GM18499 (cell line): ENCODE results near the gene FOXE3.

Experiments
- ATAC-seq: cut with Tn5 transposase; IDR thresholded peaks from one replicate; pipeline ENCODE4 v1.9.1; 2021; ENCODE audit warnings: moderate number of reproducible peaks; ENCODE audit not compliant: insufficient read depth, unreplicated experiment

Gene FOXE3

GRCh38 chr1:47403321-47403910, 12.7 kb upstream of the FOXE3 start:
- ATAC-seq = no peak

- no peak for ATAC-seq
Observed at GRCh38 chr1:47405697-47406096, 10.4 kb upstream of the FOXE3 start.

GRCh38 chr1:47406966-47407365, 9.1 kb upstream of the FOXE3 start:
- ATAC-seq = no peak

- no peak for ATAC-seq
Observed at GRCh38 chr1:47407481-47407880, 8.6 kb upstream of the FOXE3 start.

- ATAC-seq = no peak
Observed at GRCh38 chr1:47409311-47410067, 6.6 kb upstream of the FOXE3 start.

GRCh38 chr1:47410068-47410455, 6.0 kb upstream of the FOXE3 start:
- ATAC-seq = no peak

GRCh38 chr1:47411436-47411835, 4.6 kb upstream of the FOXE3 start:
- no peak for ATAC-seq

- no peak for ATAC-seq
Observed at GRCh38 chr1:47412437-47412836, 3.6 kb upstream of the FOXE3 start.

GRCh38 chr1:47416319-47417169, 459 bp downstream of the FOXE3 start:
- no peak for ATAC-seq

GRCh38 chr1:47417170-47418044, 1.3 kb downstream of the FOXE3 start:
- ATAC-seq = no peak

- no peak for ATAC-seq
Observed at GRCh38 chr1:47418122-47418521, 2.0 kb downstream of the FOXE3 start.

GRCh38 chr1:47418681-47419325, 2.7 kb downstream of the FOXE3 start:
- no peak for ATAC-seq

- ATAC-seq = no peak
Observed at GRCh38 chr1:47420547-47420946, 4.5 kb downstream of the FOXE3 start.

- no peak for ATAC-seq
Observed at GRCh38 chr1:47423872-47424271, 7.8 kb downstream of the FOXE3 start.

GRCh38 chr1:47424336-47424982, 8.4 kb downstream of the FOXE3 start:
- no peak for ATAC-seq

- no peak for ATAC-seq
Observed at GRCh38 chr1:47431534-47431933, 15.4 kb downstream of the FOXE3 start.

GRCh38 chr1:47432071-47433036, 16.3 kb downstream of the FOXE3 start:
- no peak for ATAC-seq

- ATAC-seq = no peak
Observed at GRCh38 chr1:47433037-47433421, 16.9 kb downstream of the FOXE3 start.
